H7 (cell line): ENCODE data around the gene PAEP. TPM values are rescaled to one million over a fixed set of nuclear protein-coding genes. Genes with fewer than 3 reads are reported as not detected.
"Not testable (repeated sequence)": the region's sequence is repeated elsewhere in the genome, so short reads cannot be mapped to it uniquely, and the experiment has no call there.

ENCODE experiments used
- DNase-seq: peaks from one replicate; pipeline ENCODE4 v3.0.0; 2012
- H3K27me3 ChIP-seq: 2 replicates; pipeline ENCODE4 v1.6.0; 2011; ENCODE audit warnings: mild to moderate bottlenecking, low read length; ENCODE audit not compliant: control insufficient read depth, insufficient read depth
- H3K36me3 ChIP-seq: replicated peaks from 2 replicates; pipeline ENCODE4 v1.5.1; 2011; ENCODE audit warnings: low read length; ENCODE audit not compliant: control insufficient read depth, insufficient read depth
- H3K4me3 ChIP-seq: 2 replicates; pipeline ENCODE4 v1.5.1; 2011; ENCODE audit warnings: low read depth, mild to moderate bottlenecking, control low read depth, low read length, moderate library complexity; ENCODE audit not compliant: insufficient read depth
- total RNA-seq: library from RNA; depleted of rRNA; stranded (reverse); fragments of >200 nt; shearing (Covaris generic); gene quantifications from 2 replicates; pipeline ENCODE4 v1.2.3, GENCODE V29; 2014

PAEP gene
- total RNA-seq, 1 experiment from 2014 or later: not detected

DNA sequence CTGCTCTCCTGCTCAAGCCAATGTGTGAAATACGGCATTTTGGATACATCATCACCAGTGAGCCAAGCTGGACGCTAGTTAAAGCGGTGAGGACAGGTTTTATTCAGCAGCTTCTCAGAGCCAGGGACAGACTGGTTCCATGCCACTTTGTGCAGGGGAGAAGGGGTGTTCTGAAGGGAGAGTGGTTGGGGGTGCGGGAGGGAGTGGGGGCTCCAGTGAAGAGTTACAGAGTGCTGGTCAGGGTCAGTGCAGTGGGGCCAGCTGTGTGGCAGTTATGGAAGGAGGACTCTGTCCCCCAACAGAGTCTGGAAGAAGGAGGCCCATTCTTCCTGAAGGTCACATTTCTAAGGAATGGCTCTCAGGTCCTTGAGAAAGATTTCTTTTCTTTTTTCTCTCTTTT lies 26.7 kb upstream of the PAEP start:
- not testable (repeated sequence) for H3K4me3 ChIP-seq, H3K27me3 ChIP-seq, H3K36me3 ChIP-seq, DNase-seq

DNA sequence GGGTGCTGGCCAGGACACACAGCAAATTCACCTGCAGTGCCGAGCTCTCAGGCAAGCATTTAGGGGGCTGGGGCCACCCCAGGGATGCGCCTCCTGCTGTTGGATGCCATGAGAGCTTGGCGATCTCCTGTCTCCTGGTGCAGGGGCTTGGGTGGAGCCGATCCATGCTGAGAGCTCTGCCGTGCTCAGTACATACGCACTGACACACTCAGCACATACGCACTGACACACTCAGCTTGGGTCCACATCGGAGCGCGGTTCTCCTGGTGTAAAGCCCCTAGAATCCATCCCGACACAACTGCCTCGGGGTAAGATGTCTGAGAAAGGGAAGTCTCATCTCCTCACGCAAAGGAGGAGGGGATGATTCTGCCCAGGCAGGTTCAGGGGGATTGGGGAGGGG lies 25.9 kb upstream of the PAEP start:
- not testable (repeated sequence) for H3K36me3 ChIP-seq, DNase-seq, H3K4me3 ChIP-seq, H3K27me3 ChIP-seq

DNA sequence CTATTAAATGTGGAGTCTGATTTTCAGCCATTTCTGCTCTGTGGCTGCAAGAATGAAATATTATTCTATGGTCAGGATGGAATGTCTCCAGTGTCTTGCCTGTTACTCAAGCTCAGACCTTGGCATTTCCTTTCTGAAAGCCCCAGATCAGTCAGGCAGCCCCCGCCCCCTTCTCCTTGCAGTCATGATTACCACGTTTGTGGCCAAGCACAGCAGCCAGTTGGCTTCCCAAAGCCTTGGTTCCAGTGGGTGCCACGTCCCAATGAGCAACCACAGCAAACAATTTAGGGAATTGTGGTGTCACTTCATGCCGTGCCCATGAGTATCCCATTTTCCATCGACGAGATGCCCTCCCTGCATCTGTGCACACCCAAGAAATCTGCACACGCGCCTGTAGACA lies 25.3 kb upstream of the PAEP start:
- no peak for DNase-seq
- H3K27me3 ChIP-seq: no peaks in the 10 kb centered on the region
- no peaks in the 10 kb centered on the region for H3K36me3 ChIP-seq
- H3K4me3 ChIP-seq: no peak overlapping the region

DNA sequence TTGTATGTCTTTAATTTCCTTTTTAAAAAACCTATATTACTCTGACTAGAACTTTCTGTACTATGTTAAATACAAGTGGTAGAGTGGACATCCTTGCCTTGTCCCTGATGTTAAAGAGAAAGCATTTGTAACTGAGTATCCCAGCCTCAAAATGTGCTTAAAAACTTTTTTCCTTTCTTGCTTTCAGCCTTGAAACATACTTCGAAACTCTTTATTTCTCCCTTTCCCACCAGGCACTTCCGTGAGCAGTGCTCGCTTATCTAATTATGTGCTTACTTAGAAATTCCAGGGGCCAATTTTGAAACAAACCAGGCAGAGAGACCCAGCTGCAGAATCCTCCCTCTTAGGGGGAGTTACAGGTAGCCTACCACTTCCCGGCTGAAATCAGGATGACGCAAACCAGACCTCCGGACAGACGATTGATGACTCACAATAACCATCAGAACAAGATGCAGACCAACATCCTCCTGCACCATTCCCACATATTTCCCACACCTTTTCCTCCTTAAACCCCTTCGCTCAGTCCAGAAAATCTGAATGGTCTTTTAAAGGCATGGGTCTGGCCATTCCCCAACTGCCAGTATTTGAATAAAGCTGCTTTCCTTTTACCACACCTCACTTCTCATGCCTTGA lies 18.2 kb upstream of the PAEP start:
- not testable (repeated sequence) for H3K36me3 ChIP-seq, H3K27me3 ChIP-seq, H3K4me3 ChIP-seq, DNase-seq

DNA sequence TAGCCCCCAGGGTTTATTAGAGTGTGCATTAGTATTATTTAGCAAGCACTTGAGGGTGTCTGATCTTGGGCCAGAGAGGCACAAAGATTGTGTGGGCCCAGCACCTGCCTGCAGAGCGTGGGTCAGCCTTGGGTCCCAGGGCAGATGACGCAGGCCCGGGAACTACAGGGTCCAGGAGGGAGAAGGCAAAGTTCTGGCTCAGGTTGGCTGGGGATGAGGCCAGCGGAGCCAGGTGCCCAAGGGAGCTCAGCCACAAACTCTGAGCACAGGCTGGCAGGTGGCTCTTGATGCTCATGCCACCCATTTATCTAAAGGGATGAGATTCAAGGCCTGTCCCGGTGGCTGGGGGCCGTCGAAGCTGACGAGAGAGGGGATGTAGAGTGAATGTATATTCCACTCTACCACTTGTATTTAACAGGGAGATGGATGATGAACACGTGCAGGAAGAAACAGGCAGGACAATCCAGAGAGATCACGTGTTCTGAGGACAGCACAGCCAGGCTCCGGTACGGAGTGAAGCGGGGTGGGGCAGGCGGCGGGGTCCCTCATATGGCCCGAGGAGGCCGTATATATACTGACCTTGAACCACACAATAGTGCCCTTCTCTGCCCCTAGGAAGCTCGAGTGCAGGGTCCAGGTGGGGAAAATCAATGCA lies 16.4 kb upstream of the PAEP start:
- no peaks in the 10 kb centered on the region for H3K27me3 ChIP-seq
- no peaks in the 10 kb centered on the region for H3K36me3 ChIP-seq
- no peak for DNase-seq
- H3K4me3 ChIP-seq: no peak overlapping the region

DNA sequence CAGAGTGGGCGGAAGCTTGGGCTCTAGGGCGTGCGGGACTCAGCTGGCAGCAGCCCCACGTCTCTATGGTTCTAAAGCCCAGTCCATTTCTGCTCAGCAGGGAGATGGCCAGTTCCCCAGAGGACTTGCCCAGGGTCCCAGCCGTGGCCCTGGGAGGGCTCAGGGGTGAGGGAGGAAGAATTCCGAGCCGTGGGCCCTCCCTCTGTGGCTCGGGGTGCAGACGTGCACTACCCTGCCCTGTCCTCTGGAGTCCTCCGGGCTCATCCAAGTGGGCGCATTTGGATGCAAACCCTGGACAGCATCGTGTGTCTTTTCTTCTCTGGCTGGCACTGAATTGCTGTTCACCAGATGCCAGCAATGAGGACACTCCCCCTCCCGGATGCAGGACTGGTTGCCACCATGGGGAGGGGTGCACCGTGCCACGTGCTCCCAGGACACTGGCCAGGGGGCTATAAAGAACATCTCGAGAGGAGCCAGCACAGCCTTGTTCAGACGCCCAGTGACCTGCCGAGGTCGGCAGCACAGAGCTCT lies 15.8 kb upstream of the PAEP start, which contains the start of gene OBP2A:
TSS of gene OBP2A (plus strand) at position 481 of the 531 bp plus-strand sequence. CDS start 55 bp downstream, outside the sequence.
- H3K27me3 ChIP-seq, H3K36me3 ChIP-seq, H3K4me3 ChIP-seq, DNase-seq: not testable (repeated sequence)

DNA sequence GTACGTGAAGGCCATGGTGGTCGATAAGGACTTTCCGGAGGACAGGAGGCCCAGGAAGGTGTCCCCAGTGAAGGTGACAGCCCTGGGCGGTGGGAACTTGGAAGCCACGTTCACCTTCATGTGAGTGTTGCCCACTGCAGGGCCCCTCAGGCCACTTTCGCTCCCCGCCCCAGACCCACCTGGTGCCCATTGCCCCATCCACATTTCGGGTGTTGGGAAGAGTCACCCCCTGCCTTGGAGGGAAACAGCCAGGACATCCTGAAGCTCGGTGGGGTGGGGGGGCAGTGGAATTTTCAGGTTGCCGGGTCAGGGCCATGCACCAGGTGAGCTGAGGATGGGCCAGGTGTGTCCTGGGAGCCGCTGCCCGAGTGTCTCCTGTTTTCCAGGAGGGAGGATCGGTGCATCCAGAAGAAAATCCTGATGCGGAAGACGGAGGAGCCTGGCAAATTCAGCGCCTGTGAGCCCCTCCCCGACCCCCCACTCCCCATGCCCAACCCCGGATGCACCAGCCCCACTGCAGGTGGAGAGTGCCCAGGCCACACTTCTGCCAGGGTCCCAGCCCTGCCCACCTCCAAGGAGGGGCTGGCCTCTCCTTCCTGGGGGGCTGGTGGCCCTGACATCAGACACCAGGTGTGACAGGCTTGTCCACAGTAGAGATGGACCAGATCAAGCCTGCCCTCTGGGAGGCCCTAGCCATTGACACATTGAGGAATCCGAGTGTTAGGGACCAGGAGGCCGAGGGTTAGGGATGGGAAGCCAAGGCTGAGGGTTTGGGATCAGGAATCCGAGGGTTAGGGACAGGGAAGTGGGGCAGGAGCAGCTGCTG lies 14.6 kb upstream of the PAEP start:
- not testable (repeated sequence) for H3K4me3 ChIP-seq, H3K27me3 ChIP-seq, DNase-seq, H3K36me3 ChIP-seq

DNA sequence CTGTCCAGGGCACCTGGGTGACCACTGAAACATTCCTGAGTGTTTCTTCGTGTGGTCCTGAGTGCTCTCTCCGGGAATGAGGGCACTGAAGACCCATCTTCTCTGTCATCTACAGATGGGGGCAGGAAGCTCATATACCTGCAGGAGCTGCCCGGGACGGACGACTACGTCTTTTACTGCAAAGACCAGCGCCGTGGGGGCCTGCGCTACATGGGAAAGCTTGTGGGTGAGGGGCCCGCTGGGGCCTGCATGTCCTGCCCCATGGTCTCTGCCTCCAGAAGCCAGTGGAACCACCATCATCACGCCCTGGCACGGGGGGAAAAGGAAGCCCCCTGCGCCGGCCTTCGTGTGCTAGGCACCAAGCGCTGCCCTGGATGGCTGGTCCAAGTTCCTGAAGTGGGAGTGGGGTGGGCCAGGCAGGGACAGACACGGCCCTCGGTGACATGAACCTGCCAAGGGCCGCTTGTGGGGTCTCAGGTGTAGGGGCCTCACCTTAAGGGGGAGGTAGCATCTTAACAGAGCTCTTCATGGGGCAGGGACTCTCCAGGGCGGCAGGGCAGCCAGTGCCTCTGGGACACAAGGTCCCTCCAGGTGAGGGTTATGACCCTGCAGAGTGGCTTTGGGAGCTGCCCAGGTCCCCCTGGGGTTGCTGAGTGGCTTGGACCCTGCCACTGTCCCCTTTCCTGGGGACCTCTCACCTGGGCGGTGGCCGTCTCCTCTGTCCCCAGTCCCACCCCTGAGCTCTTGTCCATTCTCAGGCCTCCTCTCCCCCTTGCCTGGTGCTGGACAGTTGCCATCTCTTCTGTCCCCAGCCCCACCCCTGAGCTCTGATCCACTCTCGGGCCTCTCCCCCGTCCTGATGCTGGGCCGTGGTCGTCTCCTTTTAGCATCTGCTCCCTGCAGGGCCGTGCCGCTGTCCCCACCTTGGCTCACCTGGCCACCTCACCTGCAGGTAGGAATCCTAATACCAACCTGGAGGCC lies 13.5 kb upstream of the PAEP start:
- DNase-seq: peak; percentile 41
- Histone ChIP-seq H3K36me3 (no peaks in the 10 kb centered on the region), H3K4me3 (no peak overlapping the region), H3K27me3 (no peaks in the 10 kb centered on the region)

DNA sequence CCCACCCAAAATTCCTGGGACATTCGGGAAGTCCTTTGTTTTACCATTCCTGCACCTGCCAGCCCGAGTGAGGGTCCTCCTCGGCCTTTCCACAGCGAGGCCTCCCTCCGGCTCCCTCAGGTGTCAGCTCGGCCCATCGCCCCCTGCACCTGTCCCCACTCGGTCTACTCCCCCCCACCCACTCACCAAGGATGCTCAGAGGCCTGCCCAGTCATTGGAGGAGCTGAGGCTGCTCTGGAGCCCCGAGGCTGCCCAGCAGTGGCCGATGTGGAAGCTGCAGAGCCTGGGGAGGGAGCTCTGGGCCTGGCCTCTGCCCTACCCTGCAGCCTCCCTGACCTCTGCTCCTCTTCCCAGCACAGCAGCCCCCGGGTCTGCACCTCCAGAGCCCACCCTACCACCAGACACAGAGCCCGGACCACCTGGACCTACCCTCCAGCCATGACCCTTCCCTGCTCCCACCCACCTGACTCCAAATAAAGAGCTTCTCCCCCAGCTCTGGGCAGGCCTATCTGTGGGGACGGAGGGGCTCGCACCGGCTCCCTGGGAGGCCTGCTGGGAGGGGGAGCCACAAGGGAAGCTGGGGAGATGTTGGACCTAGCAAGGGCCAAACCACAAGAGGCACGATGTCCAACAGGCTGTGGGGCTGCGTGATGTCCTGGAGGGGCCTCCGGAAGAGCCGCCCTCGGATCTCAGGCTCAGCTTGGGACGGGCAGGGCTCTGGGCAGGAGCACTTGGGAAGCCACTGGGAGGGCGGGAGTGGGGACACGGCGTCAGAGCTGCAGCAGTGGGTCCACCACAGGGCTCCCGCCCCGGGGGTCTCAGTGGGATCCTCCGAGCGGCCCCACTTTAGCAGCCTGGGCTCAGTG lies 11.8 kb upstream of the PAEP start:
- peak; percentile 49 for DNase-seq
- H3K4me3 ChIP-seq, H3K36me3 ChIP-seq, H3K27me3 ChIP-seq: not testable (repeated sequence)

DNA sequence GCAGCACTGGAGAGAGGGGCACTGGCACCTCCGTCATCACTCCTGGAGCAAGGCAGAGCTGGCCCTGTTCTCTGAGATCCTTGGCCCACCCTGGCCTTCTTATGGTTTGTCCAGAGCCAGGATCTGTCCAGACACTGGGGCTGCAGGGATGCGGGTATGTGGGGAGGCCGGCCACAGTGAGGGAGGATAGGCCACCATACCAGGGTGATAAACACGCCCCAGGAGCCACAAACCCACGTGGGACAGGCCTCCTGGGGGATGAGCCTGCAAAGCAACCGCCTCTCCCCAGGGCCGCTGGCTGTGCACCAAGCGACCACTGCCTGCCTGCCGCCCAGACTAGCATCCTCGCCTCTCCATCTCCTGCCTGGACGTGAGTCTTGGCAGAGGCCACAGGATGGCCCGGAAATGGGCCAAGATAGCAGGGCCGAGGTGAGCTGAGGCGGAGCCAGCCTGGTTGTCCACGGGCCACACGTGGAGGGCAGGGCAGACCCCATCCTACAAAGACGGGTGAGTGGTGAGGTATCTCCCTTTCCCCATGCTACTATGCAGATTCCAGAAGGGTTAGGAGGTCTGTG lies 11.1 kb upstream of the PAEP start:
- no peaks in the 10 kb centered on the region for H3K27me3 ChIP-seq
- H3K4me3 ChIP-seq: no peak overlapping the region
- H3K36me3 ChIP-seq: no peaks in the 10 kb centered on the region
- peak; percentile 49 for DNase-seq

DNA sequence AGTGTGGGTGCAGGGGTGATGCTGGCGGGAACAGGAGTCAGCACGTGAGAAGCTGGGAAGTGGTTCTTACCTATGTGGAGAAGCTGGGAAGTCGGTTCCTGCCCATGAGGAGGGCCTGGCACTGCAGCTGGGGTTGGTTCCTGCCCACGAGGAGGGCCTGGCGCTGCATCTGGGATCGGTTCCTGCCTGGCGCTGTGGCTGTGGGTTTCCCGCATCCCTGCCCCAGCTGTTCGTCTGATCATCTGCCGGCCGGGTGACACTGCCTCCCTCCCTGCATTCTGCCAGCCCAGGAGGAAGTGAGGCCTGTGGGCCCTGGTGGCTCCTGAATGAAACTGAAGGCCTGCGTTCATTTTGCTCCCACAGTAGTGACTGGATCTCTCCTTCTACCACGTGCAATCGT lies 10.5 kb upstream of the PAEP start:
- no peak overlapping the region for H3K4me3 ChIP-seq
- H3K36me3 ChIP-seq: no peaks in the 10 kb centered on the region
- peak; percentile 56 for DNase-seq
- no peaks in the 10 kb centered on the region for H3K27me3 ChIP-seq

DNA sequence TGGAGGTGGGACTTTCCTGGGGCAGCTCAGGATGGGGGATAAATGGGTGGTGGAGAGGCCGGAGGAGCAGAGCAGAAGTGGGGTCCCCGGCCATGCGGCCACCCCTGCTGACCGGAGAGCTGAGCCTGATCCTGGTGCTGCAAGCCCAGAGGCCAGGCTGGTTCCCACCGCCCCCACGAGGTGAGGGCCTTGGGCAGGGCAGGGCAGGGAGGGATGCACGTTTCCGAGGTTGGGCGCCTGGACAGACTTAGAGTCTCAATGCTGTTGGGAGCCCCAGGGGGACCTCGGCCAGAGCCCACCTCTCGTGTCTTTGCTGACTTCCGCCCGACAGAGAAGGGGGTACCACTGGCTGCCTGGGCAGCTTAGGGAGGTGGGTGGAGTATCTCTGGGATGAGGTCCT lies 10.1 kb upstream of the PAEP start:
- Histone ChIP-seq H3K36me3 (no peaks in the 10 kb centered on the region), H3K4me3 (no peak overlapping the region), H3K27me3 (no peaks in the 10 kb centered on the region)
- DNase-seq: peak; percentile 39
